HG03064 (cell line): Measurements from ENCODE around the gene UNC5B.
"Not testable (repeated sequence)": the region's sequence is repeated elsewhere in the genome, so short reads cannot be mapped to it uniquely, and the experiment has no call there.

Experiments
- ATAC-seq: cut with Tn5 transposase; IDR thresholded peaks from one replicate; pipeline ENCODE4 v1.9.1; 2021; ENCODE audit warnings: low read depth; ENCODE audit not compliant: unreplicated experiment

UNC5B gene

GRCh38 chr10:71292624-71293445 lies 80.5 kb downstream of the UNC5B start:
- no peak for ATAC-seq

- ATAC-seq = no peak
Observed at GRCh38 chr10:71293446-71294084, 81.2 kb downstream of the UNC5B start.

GRCh38 chr10:71294091-71294561 lies 81.8 kb downstream of the UNC5B start:
- no peak for ATAC-seq

GRCh38 chr10:71294856-71295255 lies 82.5 kb downstream of the UNC5B start:
- no peak for ATAC-seq

- no peak for ATAC-seq
Observed at GRCh38 chr10:71295641-71296040, 83.3 kb downstream of the UNC5B start.

GRCh38 chr10:71296086-71296485 lies 83.7 kb downstream of the UNC5B start:
- no peak for ATAC-seq

- ATAC-seq = not testable (repeated sequence)
Observed at GRCh38 chr10:71296811-71297210, 84.4 kb downstream of the UNC5B start.

- no peak for ATAC-seq
Observed at GRCh38 chr10:71297343-71297742, 85.0 kb downstream of the UNC5B start.

GRCh38 chr10:71299071-71299785 lies 86.9 kb downstream of the UNC5B start:
- ATAC-seq = no peak

GRCh38 chr10:71300555-71301370 lies 88.4 kb downstream of the UNC5B start:
- no peak for ATAC-seq

- ATAC-seq = no peak
Observed at GRCh38 chr10:71301371-71301916, 89.1 kb downstream of the UNC5B start.

GRCh38 chr10:71302451-71302850 lies 90.1 kb downstream of the UNC5B start:
- no peak for ATAC-seq

GRCh38 chr10:71302874-71303568 lies 90.7 kb downstream of the UNC5B start:
- no peak for ATAC-seq

GRCh38 chr10:71303569-71303907 lies 91.2 kb downstream of the UNC5B start:
- no peak for ATAC-seq

GRCh38 chr10:71304914-71305313 lies 92.5 kb downstream of the UNC5B start:
- no peak for ATAC-seq

GRCh38 chr10:71306979-71307378 lies 94.6 kb downstream of the UNC5B start:
- no peak for ATAC-seq

GRCh38 chr10:71307469-71308085 lies 95.2 kb downstream of the UNC5B start:
- no peak for ATAC-seq

- no peak for ATAC-seq
Observed at GRCh38 chr10:71308244-71308643, 95.9 kb downstream of the UNC5B start.

- no peak for ATAC-seq
Observed at GRCh38 chr10:71308985-71309384, 96.6 kb downstream of the UNC5B start.
